Measurements from ENCODE around the gene KRTAP20-3. TPM values are rescaled to one million over a fixed set of nuclear protein-coding genes. Genes with fewer than 3 reads are reported as not detected.

The KRTAP20-3 gene
- not detected for polyA plus RNA-seq (ENCODE audit: insufficient read length in 3 of 3)

DNA sequence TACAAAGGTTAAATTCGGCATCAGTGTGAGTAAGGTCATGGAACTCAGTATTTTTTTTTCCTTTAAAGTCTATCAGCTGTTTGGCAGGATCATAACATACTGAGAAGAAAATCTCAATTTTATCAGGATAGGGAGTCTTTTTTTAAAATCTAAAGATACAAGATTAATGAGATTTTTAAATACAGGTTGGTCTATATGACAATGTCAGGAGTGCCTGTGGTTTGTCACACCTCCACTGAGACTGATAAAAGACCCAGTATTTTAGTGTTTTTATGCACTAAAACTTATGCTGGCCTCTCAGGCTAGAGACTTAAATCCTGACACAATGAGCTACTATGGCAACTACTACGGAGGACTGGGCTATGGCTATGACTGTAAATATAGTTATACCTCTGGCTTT lies at the start of gene KRTAP20-3:
Gene KRTAP20-3 (plus strand): TSS at position 301 of the 400 bp plus-strand sequence.
- DNase-seq (ENCODE audit: low read depth in 3 of 3, low spot score in 2 of 3), result no peak

DNA sequence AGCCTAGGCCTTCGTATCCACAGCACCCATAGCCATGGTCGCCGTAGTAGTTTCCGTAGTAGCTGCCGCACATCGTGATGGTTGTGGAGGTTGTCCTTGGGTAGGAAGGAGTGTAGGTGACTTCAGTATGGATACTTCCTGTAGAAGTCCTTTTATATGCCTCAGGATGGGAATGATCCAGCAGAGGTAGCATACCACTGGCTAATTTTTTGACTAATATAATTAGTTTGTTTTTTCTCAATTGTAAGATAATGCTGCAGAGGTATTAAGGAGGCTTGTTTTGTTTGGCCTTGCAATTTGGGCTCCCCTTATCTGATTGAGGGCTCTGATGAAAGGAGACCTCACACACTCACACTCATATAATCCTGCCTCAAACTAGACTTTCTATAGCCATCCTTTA lies 43.9 kb upstream of the KRTAP20-3 start, which contains the start of gene KRTAP6-2:
Gene KRTAP6-2 (minus strand): TSS at position 101 of the 400 bp plus-strand sequence. CDS start 28 bp downstream, at position 73.
- DNase-seq (ENCODE audit: low read depth in 3 of 3, low spot score in 2 of 3), result no peak

GRCh38 chr21:30600787-30601186 lies 41.9 kb upstream of the KRTAP20-3 start, which contains the start of gene KRTAP22-1:
KRTAP22-1 (plus strand) TSS chr21:30601087.
- no peak for DNase-seq (ENCODE audit: low read depth in 3 of 3, low spot score in 2 of 3)

- no peak for DNase-seq (ENCODE audit: low read depth in 3 of 3, low spot score in 2 of 3)
Observed at GRCh38 chr21:30605968-30606367, 36.7 kb upstream of the KRTAP20-3 start.

DNA sequence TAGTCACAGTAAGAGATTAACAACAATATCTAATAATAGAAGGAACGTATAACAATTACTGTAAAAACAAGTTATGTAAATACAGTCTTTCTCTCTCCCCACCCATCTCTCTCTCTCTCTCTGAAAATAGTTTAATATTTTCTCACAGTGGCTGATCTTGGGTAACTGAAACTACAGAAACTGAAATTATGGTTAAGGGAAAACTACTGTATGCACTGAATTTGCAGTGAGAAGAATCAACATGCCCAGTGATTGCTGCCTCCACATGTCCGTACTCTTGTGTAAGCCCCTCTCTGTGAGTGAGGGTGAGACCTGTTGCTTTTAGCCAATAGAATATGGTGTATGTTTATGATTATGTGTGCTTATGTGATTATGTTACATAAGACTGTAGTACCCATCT lies 30.5 kb upstream of the KRTAP20-3 start:
- DNase-seq (ENCODE audit: low read depth in 3 of 3, low spot score in 2 of 3), result no peak

DNA sequence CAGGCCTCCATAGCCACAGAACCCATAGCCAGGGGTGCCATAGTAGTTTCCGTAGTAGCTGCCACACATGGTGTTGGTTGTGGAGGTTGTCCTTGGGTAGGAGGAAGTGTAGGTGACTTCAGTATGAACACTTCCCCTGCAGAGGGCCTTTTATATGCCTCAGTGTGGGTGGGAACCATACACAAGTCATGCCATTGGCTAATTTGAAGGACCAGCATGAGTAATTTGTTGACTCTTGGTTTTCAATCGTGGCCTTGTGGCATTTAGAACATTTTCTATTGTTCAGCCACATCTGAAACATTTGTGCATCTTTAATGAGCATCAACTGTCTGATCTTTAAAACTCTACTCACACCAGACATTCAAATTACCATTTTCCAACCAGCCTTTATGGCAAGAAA lies 28.8 kb upstream of the KRTAP20-3 start, which contains the start of gene KRTAP6-1:
Gene KRTAP6-1 (minus strand): TSS at position 95 of the 400 bp plus-strand sequence. CDS start 26 bp downstream, at position 69.
- DNase-seq (ENCODE audit: low read depth in 3 of 3, low spot score in 2 of 3), result no peak

DNA sequence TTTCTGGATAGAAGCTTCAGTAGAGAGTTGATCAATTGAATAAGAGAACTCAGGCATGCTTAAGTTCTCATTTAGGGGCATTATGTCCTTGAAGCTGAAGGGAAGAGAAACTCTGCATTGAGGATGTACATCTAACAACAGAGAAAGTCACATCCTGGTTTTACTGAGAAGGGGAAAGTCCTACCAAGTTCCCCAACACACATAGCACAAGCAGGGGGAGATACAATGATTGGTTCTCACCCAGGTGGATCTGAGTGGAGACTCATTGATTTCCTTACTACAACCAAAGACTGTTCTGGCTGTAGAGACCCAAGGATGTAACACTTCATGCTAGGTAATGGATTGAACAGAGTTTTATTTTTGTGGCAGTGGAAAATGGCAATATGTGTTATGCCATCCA lies 27.5 kb upstream of the KRTAP20-3 start:
- no peak for DNase-seq (ENCODE audit: low read depth in 3 of 3, low spot score in 2 of 3)

DNA sequence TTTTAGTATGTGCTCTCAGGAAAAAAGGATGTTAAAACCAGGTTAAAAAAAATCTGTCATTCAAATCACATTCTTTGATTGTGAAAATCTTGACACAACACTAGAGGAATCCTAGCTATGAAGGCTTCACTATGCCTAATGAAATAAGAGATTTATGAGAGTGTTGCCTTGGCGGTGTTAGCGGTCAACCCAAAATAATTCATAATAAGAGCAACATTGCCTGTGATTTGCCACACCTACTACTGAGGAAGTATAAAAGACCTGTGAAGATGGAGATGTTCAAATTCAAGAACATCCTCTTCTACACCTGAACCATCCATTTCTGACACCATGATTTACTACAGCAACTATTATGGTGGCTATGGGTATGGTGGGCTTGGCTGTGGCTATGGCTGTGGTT lies 26.5 kb upstream of the KRTAP20-3 start, which contains the start of gene KRTAP20-1:
Gene KRTAP20-1 (plus strand): TSS at position 301 of the 400 bp plus-strand sequence. CDS start 30 bp downstream, at position 331.
- DNase-seq (ENCODE audit: low read depth in 3 of 3, low spot score in 2 of 3), result no peak

DNA sequence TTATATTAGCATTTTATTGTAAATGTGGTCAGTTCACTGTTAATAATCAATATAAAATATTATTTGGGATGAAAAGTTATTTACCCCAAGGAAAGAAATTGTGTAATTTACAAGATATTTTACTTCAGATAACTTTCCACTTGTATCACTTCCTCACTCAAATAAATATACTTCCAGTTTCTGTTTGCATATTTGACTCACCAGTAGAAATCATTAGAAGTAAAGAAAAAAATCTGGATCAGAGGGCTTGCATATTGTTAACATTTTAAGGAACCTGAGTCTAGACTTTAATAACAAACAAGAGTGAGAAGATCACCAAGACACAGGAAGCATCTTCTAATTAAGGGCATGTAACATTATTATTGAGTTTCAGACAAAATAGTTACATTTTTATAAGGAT lies 22.6 kb upstream of the KRTAP20-3 start:
- no peak for DNase-seq (ENCODE audit: low read depth in 3 of 3, low spot score in 2 of 3)

DNA sequence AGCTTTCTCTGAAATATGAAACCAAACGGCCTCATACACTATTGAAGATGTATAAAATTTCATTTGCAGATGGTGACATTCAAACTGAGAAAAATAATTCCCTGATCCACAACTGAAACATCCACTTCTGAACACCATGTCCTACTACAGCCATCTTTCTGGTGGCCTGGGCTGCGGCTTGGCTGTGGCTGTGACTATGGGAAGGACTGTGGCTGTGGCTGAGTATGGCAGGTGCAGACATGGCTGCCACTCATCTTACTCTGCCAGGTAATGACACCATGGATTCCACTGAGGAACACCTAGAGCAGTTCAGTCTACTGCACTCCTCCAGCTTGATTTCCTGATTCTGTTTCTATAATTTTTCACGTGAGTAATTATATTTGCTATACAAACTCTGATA lies 22.1 kb upstream of the KRTAP20-3 start, which contains the start of gene KRTAP20-4:
Gene KRTAP20-4 (plus strand): TSS at position 106 of the 400 bp plus-strand sequence.
- DNase-seq (ENCODE audit: low read depth in 3 of 3, low spot score in 2 of 3), result no peak

- no peak for DNase-seq (ENCODE audit: low read depth in 3 of 3, low spot score in 2 of 3)
Observed at GRCh38 chr21:30623362-30623761, 19.3 kb upstream of the KRTAP20-3 start.

- no peak for DNase-seq (ENCODE audit: low read depth in 3 of 3, low spot score in 2 of 3)
Observed at GRCh38 chr21:30625449-30626165, 17.1 kb upstream of the KRTAP20-3 start.

- no peak for DNase-seq (ENCODE audit: low read depth in 3 of 3, low spot score in 2 of 3)
Observed at GRCh38 chr21:30628109-30628508, 14.6 kb upstream of the KRTAP20-3 start.

DNA sequence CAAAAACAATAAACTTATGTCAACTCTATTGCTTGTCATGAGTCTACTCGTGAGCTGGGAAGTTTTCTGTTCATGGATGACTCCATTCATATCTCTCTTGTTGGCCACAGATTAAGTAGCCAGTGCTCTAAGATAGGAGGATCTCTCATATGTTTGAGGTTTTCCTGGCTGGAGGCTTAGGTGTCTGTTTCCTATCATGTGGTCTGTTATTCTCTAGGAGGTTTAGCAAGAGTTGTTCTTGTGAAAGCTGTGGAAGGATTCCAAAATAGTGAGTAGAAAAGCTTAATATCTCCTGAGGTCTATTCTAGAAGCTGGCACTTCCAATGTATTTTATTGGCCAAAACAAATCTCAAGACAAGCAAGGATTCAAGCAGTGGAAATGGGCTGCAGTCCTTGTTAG lies 13.5 kb upstream of the KRTAP20-3 start:
- DNase-seq (ENCODE audit: low read depth in 3 of 3, low spot score in 2 of 3), result no peak

GRCh38 chr21:30634906-30635305 lies 7.8 kb upstream of the KRTAP20-3 start, which contains the start of gene KRTAP20-2:
KRTAP20-2 (plus strand) TSS chr21:30635206; CDS start chr21:30635264, 58 bp downstream.
- no peak for DNase-seq (ENCODE audit: low read depth in 3 of 3, low spot score in 2 of 3)

DNA sequence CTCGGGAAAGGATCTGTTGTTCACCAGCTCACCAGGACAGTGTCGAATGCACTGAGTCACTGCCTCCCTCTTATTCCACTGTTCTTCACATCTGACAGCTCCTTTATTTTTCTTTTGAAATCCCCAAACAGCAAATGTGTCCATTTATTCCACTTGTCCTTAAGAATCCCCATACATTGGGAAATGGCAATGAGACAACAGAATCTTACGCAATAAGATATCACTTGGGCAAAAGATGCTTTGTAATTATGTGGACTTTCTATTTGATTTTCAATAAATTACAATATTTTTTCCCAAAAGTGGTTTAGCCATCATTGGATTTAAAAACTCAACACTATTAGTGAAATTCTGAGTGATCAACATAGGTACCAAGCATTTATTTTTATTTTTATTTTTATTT lies 4.0 kb upstream of the KRTAP20-3 start:
- no peak for DNase-seq (ENCODE audit: low read depth in 3 of 3, low spot score in 2 of 3)

- no peak for DNase-seq (ENCODE audit: low read depth in 3 of 3, low spot score in 2 of 3)
Observed at GRCh38 chr21:30646904-30647414, 4.3 kb downstream of the KRTAP20-3 start.

- DNase-seq (ENCODE audit: low read depth in 3 of 3, low spot score in 2 of 3), result no peak
Observed at GRCh38 chr21:30652891-30653290, 10.2 kb downstream of the KRTAP20-3 start.

DNA sequence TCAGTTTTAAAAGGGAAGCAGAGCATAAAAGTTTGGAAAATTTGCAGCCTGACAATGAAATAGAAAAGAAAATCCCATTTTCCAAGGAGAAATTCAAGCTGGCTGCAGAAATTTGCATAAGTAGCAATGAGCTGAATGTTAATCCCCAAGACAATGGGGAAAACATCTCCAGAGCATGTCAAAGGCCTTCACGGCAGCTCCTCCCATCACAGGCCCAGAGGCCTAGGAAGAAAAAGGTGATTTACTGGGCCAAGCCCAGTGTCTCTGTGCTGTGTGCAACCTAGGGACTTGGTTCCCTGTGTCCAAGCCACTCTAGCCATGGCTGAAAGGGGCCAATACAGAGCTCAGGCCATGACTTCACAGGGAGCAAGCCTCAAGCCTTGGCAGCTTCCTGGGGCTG lies 26.1 kb downstream of the KRTAP20-3 start:
- DNase-seq (ENCODE audit: low read depth in 3 of 3, low spot score in 2 of 3), result no peak

- DNase-seq (ENCODE audit: low read depth in 3 of 3, low spot score in 2 of 3), result no peak
Observed at GRCh38 chr21:30672985-30673650, 30.5 kb downstream of the KRTAP20-3 start.

GRCh38 chr21:30674312-30674711 lies 31.6 kb downstream of the KRTAP20-3 start:
- DNase-seq (ENCODE audit: low read depth in 3 of 3, low spot score in 2 of 3), result no peak
